T-helper 2 cell treated with Interferon-gamma antibody and Interleukin-4, amounts not matched to agents 100 ng/mL and 5 ng/mL, for 36 hours (primary cell): ENCODE data around the gene SNX25. TPM values are rescaled to one million over a fixed set of nuclear protein-coding genes. Genes with fewer than 3 reads are reported as not detected.

Experiments
- intact Hi-C: fragments of 100-400 bp; cut with micrococcal nuclease; formaldehyde crosslinking; loops from one replicate; pipeline ENCODE4 v1.15.1; 2023
- total RNA-seq: library from RNA; stranded (reverse); gene quantifications from 2 replicates; pipeline ENCODE4 v1.2.3, GENCODE V29; 2022

Gene SNX25
- total RNA-seq, 1 donor from 2014 or later = 13.3 TPM

DNA sequence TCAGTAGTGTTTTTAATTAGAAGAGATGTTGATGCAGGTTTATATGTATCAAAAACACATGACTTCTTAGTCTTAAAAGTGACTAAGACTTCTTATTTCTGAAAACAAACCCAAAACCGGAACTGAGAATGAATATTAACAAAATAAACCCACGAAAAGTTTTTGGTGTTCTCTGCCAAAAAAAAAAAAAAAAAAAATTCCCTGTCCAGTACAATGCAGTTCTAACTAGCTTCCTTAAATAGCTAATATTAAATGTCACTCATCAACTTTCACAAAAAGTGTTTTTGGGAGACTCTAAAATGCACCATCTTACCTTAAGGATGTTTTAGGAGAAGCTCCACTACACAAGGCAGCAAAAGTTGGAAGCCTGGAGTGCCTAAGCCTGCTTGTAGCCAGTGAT, 189.2 kb downstream of the SNX25 start:
- intact Hi-C loops = loop anchor here (5.0 kb wide), 1 partner anchor 571 kb away; the partner anchor contains the start of gene ACSL1

DNA sequence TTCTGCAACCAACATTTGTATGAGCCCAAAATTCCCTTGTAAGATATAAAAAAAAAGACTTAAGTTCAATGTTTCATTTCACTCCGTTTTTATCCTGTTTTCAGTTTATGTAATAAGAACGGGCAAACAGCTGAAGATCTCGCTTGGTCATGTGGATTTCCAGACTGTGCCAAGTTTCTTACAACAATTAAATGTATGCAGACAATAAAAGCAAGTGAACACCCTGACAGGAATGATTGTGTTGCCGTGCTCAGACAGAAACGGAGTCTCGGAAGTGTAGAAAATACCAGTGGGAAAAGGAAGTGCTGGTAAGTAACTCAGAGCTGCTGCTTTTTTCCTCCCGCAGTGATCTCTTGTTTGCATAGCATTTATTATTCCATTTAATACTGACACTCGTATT, 190.1 kb downstream of the SNX25 start:
- intact Hi-C loops = loop anchor here (5.0 kb wide), 1 partner anchor 572 kb away; the partner anchor contains the start of gene ACSL1

DNA sequence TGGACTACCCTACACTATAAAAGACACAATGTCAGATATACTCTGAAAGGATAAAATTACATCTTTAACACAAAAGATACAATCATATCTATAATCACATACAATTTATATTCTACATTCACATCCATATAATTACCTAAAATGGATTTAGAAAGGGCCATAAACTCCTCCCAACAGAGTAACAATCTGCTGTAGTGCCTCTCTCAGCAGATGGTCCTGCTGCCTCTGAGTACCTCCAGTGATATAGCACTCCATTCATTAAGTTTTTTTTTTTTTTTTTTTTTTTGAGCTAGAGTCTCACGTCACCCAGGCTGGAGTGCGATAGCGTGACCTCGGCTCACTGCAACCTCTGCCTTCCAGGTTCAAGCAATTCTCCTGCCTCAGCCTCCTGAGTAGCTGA, 194.6 kb downstream of the SNX25 start:
- intact Hi-C loops = no loop called here

DNA sequence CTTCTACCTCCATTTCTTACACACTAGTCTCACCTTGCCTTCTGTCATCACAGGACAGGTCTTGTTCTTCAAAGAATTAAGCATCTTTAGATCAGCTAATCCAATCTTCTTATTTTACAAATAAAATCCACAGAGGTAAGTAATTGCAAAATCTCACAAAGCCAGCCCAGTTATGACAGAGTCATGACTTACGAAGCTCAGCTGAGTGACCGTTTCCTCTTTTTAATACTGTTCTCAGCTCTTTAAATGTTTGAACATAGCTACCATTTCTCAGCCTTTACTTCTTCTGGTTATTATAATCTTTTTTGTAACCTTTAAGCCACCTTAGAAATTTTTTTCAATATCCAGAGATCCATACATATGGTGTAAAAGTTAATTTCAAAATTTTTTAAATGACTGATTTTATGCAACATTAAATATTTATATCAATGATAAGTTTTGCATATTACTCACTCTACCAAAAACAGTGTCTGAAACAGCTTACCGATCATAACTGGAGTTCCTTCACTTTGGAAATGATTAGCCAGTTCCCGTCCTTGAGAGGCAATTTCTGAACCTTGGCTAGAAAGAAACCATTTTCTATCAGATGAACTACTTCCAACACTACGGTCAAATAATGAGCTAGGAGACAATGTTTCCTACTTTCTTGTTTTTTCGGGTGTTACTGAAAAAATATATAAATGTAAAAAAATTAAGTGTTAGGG, 196.1 kb downstream of the SNX25 start:
- intact Hi-C loops = no loop called here

DNA sequence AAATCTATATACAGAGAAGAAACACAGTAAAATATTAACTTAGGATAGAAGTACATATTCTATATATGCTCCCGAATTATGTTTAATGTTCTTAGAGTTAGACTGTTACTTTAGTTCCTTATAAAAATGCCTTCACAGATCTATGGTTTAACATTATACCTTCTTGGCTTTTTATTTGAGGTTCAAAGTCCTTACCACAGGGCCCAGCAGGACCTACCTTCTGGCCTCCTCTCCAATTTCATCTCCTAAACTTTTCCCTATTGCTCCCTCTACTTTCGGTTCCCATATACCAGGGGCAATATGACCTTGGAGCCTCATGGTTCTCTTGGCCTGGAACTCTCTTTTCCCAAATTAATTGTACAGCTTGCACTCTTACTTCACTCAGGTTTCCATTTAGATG, 199.0 kb downstream of the SNX25 start:
- intact Hi-C loops = no loop called here

DNA sequence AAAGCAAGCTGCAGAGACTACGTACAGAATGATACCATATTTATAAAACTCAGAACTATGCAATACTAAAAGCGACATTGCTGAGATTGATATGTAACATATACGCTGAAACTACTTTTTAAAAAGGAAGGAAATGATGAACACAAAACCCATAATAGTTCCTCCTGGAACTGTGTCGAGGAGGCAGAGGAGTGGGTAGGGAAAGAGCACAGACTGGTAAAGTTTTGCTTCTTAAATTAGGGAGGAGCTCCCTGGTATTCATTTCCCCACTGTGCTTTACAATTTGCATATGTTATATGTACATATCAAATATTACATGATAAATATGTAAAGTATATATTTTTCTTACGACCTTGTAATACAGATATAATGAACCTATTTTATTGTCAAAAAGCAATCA, 202.5 kb downstream of the SNX25 start:
- intact Hi-C loops = no loop called here

DNA sequence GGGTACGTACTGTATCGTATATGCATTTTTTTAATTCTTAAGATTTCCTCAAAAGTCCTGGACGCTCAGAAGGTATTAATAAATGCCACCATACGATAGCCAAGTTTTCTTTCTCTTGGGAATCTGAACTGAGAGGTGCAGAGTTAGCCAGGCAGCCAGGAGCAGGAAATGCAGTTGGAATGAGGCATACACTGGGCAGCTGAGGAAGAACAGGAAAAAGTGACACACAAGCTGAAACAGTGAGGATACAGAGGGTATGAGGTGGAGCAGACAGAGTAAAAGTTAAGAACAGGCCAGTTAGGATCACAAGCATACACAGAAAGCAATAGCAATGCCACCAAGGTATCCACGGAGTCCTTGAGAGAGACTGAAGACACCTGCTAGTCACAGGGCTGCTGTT, 203.0 kb downstream of the SNX25 start:
- intact Hi-C loops = no loop called here

Other genes starting within 250 kb of the SNX25 start
- not detected in 2 replicates for gene HELT, start 191.1 kb upstream of the SNX25 start, total RNA-seq
- gene SLC25A4, start 66.3 kb upstream of the SNX25 start, total RNA-seq = 2.3 and 2.6 TPM in 2 replicates
- gene CFAP97, start 5.6 kb upstream of the SNX25 start, total RNA-seq = 26.7 and 31.6 TPM in 2 replicates
- gene LRP2BP, start 186.3 kb downstream of the SNX25 start, total RNA-seq = 0.59 and 0.70 TPM in 2 replicates
- 11.2 TPM in 2 replicates for gene ANKRD37, start 187.2 kb downstream of the SNX25 start, total RNA-seq
- 18.0 and 23.5 TPM in 2 replicates for gene UFSP2, start 216.4 kb downstream of the SNX25 start, total RNA-seq